ENCODE measurements around the gene FCER1G.
"Not testable (repeated sequence)": the region's sequence is repeated elsewhere in the genome, so short reads cannot be mapped to it uniquely, and the experiment has no call there.

FCER1G gene

GRCh38 chr1:161229896-161230295 is 14.8 kb downstream of the FCER1G start:
- DNase-seq (ENCODE audit: low read depth, low spot score), result no peak

GRCh38 chr1:161230762-161231161 is 15.7 kb downstream of the FCER1G start:
- DNase-seq (ENCODE audit: low read depth, low spot score), result no peak

- no peak for DNase-seq (ENCODE audit: low read depth, low spot score)
Observed at GRCh38 chr1:161233102-161233501, 18.0 kb downstream of the FCER1G start.

- no peak for DNase-seq (ENCODE audit: low read depth, low spot score)
Observed at GRCh38 chr1:161235957-161236775, 21.1 kb downstream of the FCER1G start.

GRCh38 chr1:161238039-161238473 is 23.0 kb downstream of the FCER1G start, which contains the start of gene NR1I3:
Gene NR1I3 (minus strand): TSS chr1:161238203. CDS start chr1:161236565, 1,638 bp downstream.
- DNase-seq (ENCODE audit: low read depth, low spot score), result no peak

GRCh38 chr1:161241682-161242081 is 26.6 kb downstream of the FCER1G start:
- DNase-seq (ENCODE audit: low read depth, low spot score), result no peak

- no peak for DNase-seq (ENCODE audit: low read depth, low spot score)
Observed at GRCh38 chr1:161242313-161242712, 27.2 kb downstream of the FCER1G start.

- no peak for DNase-seq (ENCODE audit: low read depth, low spot score)
Observed at GRCh38 chr1:161244888-161245287, 29.8 kb downstream of the FCER1G start.

GRCh38 chr1:161250100-161250499 is 35.0 kb downstream of the FCER1G start:
- not testable (repeated sequence) for DNase-seq (ENCODE audit: low read depth, low spot score)

- no peak for DNase-seq (ENCODE audit: low read depth, low spot score)
Observed at GRCh38 chr1:161250829-161251228, 35.7 kb downstream of the FCER1G start.

GRCh38 chr1:161251579-161251978 is 36.5 kb downstream of the FCER1G start:
- DNase-seq (ENCODE audit: low read depth, low spot score), result no peak

GRCh38 chr1:161255302-161255701 is 40.2 kb downstream of the FCER1G start:
- not testable (repeated sequence) for DNase-seq (ENCODE audit: low read depth, low spot score)

- not testable (repeated sequence) for DNase-seq (ENCODE audit: low read depth, low spot score)
Observed at GRCh38 chr1:161255955-161256520, 40.9 kb downstream of the FCER1G start.

GRCh38 chr1:161257109-161257508 is 42.0 kb downstream of the FCER1G start:
- DNase-seq (ENCODE audit: low read depth, low spot score), result not testable (repeated sequence)

GRCh38 chr1:161258439-161259344 is 43.6 kb downstream of the FCER1G start, which contains the start of gene PCP4L1:
Gene PCP4L1 (plus strand): TSS chr1:161258745. CDS start chr1:161258975, 230 bp downstream.
- peak; percentile 18 for DNase-seq (ENCODE audit: low read depth, low spot score)

GRCh38 chr1:161259345-161259702 is 44.2 kb downstream of the FCER1G start:
- no peak for DNase-seq (ENCODE audit: low read depth, low spot score)

GRCh38 chr1:161259765-161260164 is 44.7 kb downstream of the FCER1G start:
- DNase-seq (ENCODE audit: low read depth, low spot score), result no peak

GRCh38 chr1:161260376-161261260 is 45.5 kb downstream of the FCER1G start:
- DNase-seq (ENCODE audit: low read depth, low spot score), result no peak

GRCh38 chr1:161261261-161262235 is 46.5 kb downstream of the FCER1G start:
- no peak for DNase-seq (ENCODE audit: low read depth, low spot score)

GRCh38 chr1:161265305-161265704 is 50.2 kb downstream of the FCER1G start:
- DNase-seq (ENCODE audit: low read depth, low spot score), result no peak
